ENCODE data around the gene ARID5A. TPM values are rescaled to one million over a fixed set of nuclear protein-coding genes. Genes with fewer than 3 reads are reported as not detected.

The ARID5A gene
- total RNA-seq, 2 donors from 2014 or later, result 81.4 to 115 TPM

- Mint-ChIP-seq H3K27ac (peak overlapping the region in 1 of 2 donors; percentile 50), H3K36me3 (peaks cover 9% of the 10 kb centered on the region), H3K4me1 (ENCODE audit: low read depth in 2 of 2) (peaks cover 20 to 29% of the 10 kb centered on the region in 2 donors), H3K9me3 (no peaks in the 10 kb centered on the region), H3K27me3 (peaks cover 16 to 22% of the 10 kb centered on the region in 2 donors), H3K4me3 (no peak overlapping the region)
- no peak for ATAC-seq
- no peak for DNase-seq (ENCODE audit: low spot score)
Observed at GRCh38 chr2:96511851-96512250, 24.7 kb upstream of the ARID5A start.

DNA sequence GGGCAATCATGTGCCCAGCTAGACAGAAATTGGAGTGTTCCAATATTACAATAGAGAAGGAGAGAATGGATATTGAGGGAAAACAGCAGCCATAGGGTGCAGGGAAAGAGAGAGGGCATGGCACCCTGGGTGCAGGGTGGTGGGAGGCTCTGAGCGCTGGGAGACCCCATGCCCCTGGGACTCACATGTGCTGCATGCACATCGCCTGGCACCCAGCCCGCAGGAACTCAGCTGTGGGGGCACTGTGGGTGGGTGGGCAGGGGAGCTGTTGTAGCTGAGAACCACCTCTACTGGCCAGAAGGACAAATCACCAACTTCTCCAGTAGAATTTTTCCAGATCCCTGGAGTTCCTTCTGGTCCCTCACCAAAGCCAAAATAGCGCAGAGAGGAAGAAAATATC is 24.2 kb upstream of the ARID5A start:
- H3K27ac Mint-ChIP-seq, result peak overlapping the region in 1 of 2 donors; percentile 50
- no peak overlapping the region for H3K4me3 Mint-ChIP-seq
- H3K36me3 Mint-ChIP-seq, result peaks cover 14% of the 10 kb centered on the region
- ATAC-seq, result no peak
- H3K4me1 Mint-ChIP-seq (ENCODE audit: low read depth in 2 of 2), result peaks cover 19 to 29% of the 10 kb centered on the region in 2 donors
- H3K9me3 Mint-ChIP-seq, result no peaks in the 10 kb centered on the region
- no peak for DNase-seq (ENCODE audit: low spot score)
- H3K27me3 Mint-ChIP-seq, result peaks cover 16 to 22% of the 10 kb centered on the region in 2 donors

DNA sequence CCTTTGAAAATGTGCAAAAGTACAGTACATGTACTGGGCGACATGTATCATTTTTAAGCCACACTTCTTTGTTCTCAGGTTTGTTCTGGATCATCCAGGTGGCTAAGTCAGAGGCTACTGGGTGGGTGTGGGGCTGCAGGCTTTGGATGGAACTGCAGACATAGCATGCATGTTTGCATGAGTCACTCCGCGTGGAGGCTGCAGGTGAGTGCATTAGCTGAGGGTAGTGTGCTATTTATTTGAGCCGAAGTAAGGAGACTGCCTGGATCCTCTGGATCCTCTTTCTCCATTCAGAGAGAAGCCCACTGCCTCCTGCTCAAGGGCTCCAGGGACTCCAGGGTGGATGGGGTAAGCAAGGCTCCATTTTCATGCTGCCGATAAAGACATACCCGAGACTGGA is 22.0 kb upstream of the ARID5A start:
- Mint-ChIP-seq H3K27ac (no peak overlapping the region), H3K4me3 (no peak overlapping the region), H3K9me3 (no peaks in the 10 kb centered on the region), H3K36me3 (peaks cover 17% of the 10 kb centered on the region), H3K27me3 (peaks cover 16 to 18% of the 10 kb centered on the region in 2 donors), H3K4me1 (ENCODE audit: low read depth in 2 of 2) (peaks cover 5 to 18% of the 10 kb centered on the region in 2 donors)
- ATAC-seq, result no peak
- no peak for DNase-seq (ENCODE audit: low spot score)

DNA sequence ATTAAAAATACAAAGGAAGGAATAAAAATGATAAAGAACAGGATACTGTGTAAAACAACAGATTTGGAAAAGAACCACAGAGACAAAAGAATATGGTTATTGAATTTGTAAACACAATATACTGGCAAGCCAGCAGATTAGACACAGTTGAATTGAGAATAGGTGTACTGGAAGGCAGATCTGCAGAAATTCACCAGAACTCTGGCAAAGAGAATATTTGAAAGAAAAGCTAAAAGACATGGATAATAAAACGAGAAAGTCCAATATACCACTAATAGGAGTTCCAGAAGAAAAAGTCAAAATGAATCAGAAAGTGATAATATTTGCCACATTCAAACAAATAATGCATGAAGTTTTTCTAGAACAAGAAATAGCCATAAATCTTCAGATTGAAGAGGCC is 19.5 kb upstream of the ARID5A start:
- DNase-seq (ENCODE audit: low spot score), result no peak
- H3K4me3 Mint-ChIP-seq, result no peak overlapping the region
- peaks cover 7 to 12% of the 10 kb centered on the region in 2 donors for H3K4me1 Mint-ChIP-seq (ENCODE audit: low read depth in 2 of 2)
- peaks cover 17% of the 10 kb centered on the region for H3K36me3 Mint-ChIP-seq
- no peaks in the 10 kb centered on the region for H3K9me3 Mint-ChIP-seq
- H3K27me3 Mint-ChIP-seq, result peaks cover 0 to 1% of the 10 kb centered on the region in 2 donors
- no peak overlapping the region for H3K27ac Mint-ChIP-seq
- no peak for ATAC-seq

DNA sequence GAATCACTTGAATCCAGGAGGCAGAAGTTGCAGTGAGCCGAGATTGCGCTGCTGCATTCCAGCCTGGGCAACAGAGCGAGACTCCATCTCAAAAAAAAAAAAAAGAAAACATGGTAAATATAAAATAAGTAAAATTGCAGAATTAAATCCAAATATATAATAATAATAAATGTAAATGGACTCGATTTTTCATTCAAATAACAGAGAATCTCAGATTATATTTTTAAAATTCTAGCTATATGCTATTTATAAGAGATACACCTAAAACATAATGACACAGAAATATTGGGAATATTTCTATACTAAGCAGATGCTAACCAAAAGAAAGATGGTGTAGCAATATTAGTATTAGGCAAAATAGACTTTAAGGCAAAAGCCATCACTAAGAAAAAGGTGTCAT is 16.3 kb upstream of the ARID5A start:
- DNase-seq (ENCODE audit: low spot score) (no peak), ATAC-seq (no peak)
- H3K27ac Mint-ChIP-seq, result no peak overlapping the region
- H3K27me3 Mint-ChIP-seq, result no peaks in the 10 kb centered on the region
- H3K4me3 Mint-ChIP-seq, result no peak overlapping the region
- H3K36me3 Mint-ChIP-seq, result peaks cover 17% of the 10 kb centered on the region
- no peaks in the 10 kb centered on the region for H3K9me3 Mint-ChIP-seq
- H3K4me1 Mint-ChIP-seq (ENCODE audit: low read depth in 2 of 2), result peaks cover 29 to 33% of the 10 kb centered on the region in 2 donors

- Mint-ChIP-seq H3K36me3 (peaks cover 17% of the 10 kb centered on the region), H3K27me3 (no peaks in the 10 kb centered on the region), H3K9me3 (no peaks in the 10 kb centered on the region), H3K27ac (peak overlapping the region in 1 of 2 donors; percentile 58), H3K4me3 (no peak overlapping the region), H3K4me1 (ENCODE audit: low read depth in 2 of 2) (peaks cover 29 to 33% of the 10 kb centered on the region in 2 donors)
- ATAC-seq (no peak), DNase-seq (ENCODE audit: low spot score) (no peak)
Observed at GRCh38 chr2:96520697-96521096, 15.9 kb upstream of the ARID5A start.

DNA sequence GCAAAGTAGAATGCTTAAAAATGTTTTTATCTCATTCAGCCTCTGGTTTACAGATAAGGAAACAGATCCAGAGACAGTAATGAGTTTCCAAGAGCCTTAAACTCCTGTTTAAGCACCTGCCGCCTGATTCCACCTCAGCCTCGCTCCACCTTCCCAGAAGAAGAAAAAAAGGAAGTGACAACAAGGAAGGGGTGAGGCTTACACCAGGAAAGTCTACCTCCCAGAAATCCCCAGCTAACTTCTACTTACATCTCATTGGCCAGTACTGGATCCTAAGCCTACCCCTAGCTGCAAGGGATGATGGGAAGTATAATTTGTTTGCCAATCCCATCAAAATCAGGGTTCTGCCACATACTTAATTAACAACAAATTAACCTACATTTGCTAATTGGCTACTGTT is 15.3 kb upstream of the ARID5A start:
- Mint-ChIP-seq H3K4me1 (ENCODE audit: low read depth in 2 of 2) (peaks cover 33% of the 10 kb centered on the region in 2 donors), H3K9me3 (no peaks in the 10 kb centered on the region), H3K27me3 (no peaks in the 10 kb centered on the region), H3K36me3 (peaks cover 13% of the 10 kb centered on the region), H3K4me3 (no peak overlapping the region), H3K27ac (peak overlapping the region in 1 of 2 donors; percentile 58)
- no peak for ATAC-seq
- no peak for DNase-seq (ENCODE audit: low spot score)

DNA sequence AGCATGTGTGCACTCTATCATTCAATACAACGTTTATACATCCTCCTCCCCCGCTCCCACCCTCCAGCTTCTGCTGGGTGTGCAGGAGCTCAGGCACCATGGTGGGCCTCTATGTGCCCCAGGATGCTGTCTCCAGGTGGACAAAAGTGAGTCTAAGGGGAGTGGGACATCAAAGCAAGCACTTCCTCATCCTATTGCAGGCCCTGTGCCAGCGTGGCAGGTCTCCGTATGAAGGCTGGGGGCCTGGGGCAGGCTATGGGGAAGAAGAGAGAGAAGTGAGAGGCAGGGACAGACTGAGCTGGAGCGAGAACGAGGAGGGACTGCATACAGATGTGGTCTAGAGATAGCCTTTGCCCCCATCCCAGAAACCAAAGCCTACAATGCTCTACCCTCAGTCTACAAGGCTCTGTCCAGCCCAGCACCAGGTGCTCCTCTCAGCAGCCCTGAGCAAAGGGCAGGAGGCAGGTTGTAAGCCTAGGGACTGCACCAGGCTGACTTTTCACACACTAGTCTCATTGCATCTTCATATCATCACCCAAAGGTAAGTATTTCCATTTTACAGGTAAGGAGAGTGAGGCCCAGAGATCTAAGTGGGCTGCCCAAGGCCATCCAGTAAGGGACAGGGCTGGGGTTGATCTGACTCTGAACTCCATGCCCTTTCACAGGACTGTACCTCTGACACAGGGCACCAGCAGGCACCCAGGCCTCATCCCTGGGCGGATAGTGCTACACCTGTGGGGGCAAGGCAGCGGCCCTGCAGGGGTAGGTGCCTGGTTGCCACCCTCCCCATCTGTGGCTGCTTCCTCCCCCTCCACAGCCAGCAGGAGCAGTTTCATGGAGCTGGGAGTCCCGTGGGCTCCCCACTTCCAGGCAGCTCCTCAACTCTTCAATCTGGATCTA is 14.0 kb upstream of the ARID5A start:
- peaks cover under 1% of the 10 kb centered on the region for H3K36me3 Mint-ChIP-seq
- no peaks in the 10 kb centered on the region for H3K9me3 Mint-ChIP-seq
- H3K4me1 Mint-ChIP-seq (ENCODE audit: low read depth in 2 of 2), result peaks cover 38 to 40% of the 10 kb centered on the region in 2 donors
- no peak for ATAC-seq
- peak overlapping the region; percentile 26 to 37 for H3K27ac Mint-ChIP-seq
- no peak overlapping the region for H3K4me3 Mint-ChIP-seq
- H3K27me3 Mint-ChIP-seq, result no peaks in the 10 kb centered on the region
- DNase-seq (ENCODE audit: low spot score), result no peak

GRCh38 chr2:96523659-96524481 is 12.7 kb upstream of the ARID5A start:
- ATAC-seq (peak in 1 of 2 donors; percentile 28), DNase-seq (ENCODE audit: low spot score) (no peak)
- Mint-ChIP-seq H3K4me3 (peak overlapping the region; percentile 46), H3K27me3 (no peaks in the 10 kb centered on the region), H3K36me3 (no peaks in the 10 kb centered on the region), H3K4me1 (ENCODE audit: low read depth in 2 of 2) (peaks cover 49 to 52% of the 10 kb centered on the region in 2 donors), H3K9me3 (no peaks in the 10 kb centered on the region), H3K27ac (peak overlapping the region in 1 of 2 donors; percentile 19)

DNA sequence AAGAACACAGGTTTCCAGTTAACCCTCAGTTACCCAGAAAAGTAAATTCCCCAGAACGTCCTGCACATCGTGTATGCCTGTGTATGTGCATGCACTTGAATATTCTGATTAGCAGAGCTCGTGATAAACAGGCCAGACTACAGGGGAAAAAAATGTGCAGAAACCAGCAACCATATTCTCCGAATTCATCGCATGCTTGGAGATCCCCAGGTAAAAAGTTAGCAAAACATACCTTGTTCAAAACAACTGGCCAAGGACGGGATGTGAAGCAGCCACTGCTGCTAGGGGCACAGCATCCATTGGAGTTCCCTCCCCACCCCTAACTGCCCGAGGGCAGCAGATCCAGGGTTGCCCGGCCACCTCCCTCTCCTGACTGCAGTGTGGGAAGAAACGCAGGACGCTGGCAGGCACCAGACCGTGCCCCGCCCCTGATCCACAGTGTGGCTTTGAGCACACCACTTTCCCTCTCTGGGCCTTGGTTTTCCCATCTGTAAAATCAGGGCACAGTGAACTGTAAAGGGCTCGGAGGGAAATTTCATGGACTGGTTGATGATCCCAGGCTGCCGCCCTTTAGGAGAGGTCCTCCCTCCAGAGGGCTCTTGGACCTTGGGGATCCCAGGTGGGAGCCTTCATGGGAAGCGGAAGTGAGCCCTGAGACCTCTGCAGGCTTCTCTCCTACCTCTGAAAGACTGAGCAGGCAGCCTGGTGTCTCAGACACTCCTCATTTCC is 11.9 kb upstream of the ARID5A start:
- DNase-seq (ENCODE audit: low spot score) (no peak), ATAC-seq (peak in 1 of 2 donors; percentile 48)
- H3K27me3 Mint-ChIP-seq, result no peaks in the 10 kb centered on the region
- peak overlapping the region in 1 of 2 donors; percentile 19 for H3K27ac Mint-ChIP-seq
- H3K9me3 Mint-ChIP-seq, result no peaks in the 10 kb centered on the region
- peaks cover 55 to 60% of the 10 kb centered on the region in 2 donors for H3K4me1 Mint-ChIP-seq (ENCODE audit: low read depth in 2 of 2)
- no peaks in the 10 kb centered on the region for H3K36me3 Mint-ChIP-seq
- H3K4me3 Mint-ChIP-seq, result peak overlapping the region; percentile 46

- Mint-ChIP-seq H3K36me3 (no peaks in the 10 kb centered on the region), H3K4me3 (no peak overlapping the region), H3K27ac (no peak overlapping the region)
Observed at GRCh38 chr2:96525211-96525507, 11.4 kb upstream of the ARID5A start.

GRCh38 chr2:96526101-96526591 is 10.4 kb upstream of the ARID5A start:
- Mint-ChIP-seq H3K4me1 (ENCODE audit: low read depth in 2 of 2) (peaks cover 64 to 68% of the 10 kb centered on the region in 2 donors), H3K27ac (peak overlapping the region; percentile 94 to 95), H3K27me3 (no peaks in the 10 kb centered on the region), H3K4me3 (no peak overlapping the region), H3K36me3 (no peaks in the 10 kb centered on the region), H3K9me3 (no peaks in the 10 kb centered on the region)
- no peak for DNase-seq (ENCODE audit: low spot score)
- ATAC-seq, result no peak

More at GRCh38 chr2:96525211-96525507, 11.4 kb upstream of the ARID5A start:
- Mint-ChIP-seq H3K4me1 (ENCODE audit: low read depth in 2 of 2) (peaks cover 60 to 65% of the 10 kb centered on the region in 2 donors), H3K27me3 (no peaks in the 10 kb centered on the region), H3K9me3 (no peaks in the 10 kb centered on the region)
- ATAC-seq (no peak), DNase-seq (ENCODE audit: low spot score) (no peak)

GRCh38 chr2:96526615-96527285 is 9.8 kb upstream of the ARID5A start:
- H3K9me3 Mint-ChIP-seq, result no peaks in the 10 kb centered on the region
- H3K36me3 Mint-ChIP-seq, result no peaks in the 10 kb centered on the region
- H3K27ac Mint-ChIP-seq, result peak overlapping the region; percentile 94 to 95
- peak overlapping the region; percentile 83 for H3K4me3 Mint-ChIP-seq
- ATAC-seq (no peak), DNase-seq (ENCODE audit: low spot score) (no peak)
- no peaks in the 10 kb centered on the region for H3K27me3 Mint-ChIP-seq
- peaks cover 65 to 68% of the 10 kb centered on the region in 2 donors for H3K4me1 Mint-ChIP-seq (ENCODE audit: low read depth in 2 of 2)
